KG1 (cell line): ENCODE data around the gene UBE2O.

Source experiments
- DNase-seq: peaks from one replicate; lab custom pipeline; 2025; lab: John Stamatoyannopoulos, UW

Gene UBE2O

DNA sequence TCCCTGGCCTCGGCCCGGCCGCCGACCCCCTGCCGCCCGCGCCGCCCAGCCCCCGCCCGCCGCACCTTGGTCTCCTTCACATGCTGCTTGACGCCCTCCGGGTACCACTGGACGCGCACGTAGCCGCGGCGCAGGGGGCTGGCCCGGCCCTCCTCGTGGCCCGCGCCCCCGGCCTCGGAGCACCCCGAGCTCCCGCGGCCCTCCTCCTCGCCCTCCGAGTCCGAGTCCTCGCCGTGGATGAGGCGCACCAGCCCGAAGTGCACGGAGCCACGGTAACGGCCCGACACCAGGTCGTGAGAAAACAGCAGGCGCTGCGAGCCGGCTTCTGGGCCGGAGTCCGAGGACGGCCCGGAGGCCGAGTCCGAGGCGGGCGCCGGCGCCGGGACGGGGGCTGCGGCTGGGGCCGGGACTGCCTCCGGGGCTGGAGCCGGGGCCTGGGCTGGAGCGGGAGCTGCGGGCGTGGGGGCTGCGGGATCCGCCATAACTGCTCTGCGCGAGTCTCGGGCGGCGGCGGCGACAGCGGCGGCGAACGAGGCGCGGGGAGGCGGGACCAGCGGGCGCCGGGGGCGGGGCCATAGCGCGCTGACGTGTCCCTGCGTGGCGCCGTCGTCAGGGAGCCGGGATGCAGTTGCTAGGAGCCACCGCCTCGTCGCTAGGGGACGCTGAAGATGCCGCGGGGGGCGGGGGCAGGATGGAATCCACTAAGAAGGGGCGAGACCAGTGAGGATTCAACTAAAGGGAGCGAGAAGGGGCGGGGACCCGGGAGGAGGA is at the start of gene UBE2O:
Gene UBE2O, minus strand, starts transcription at position 493 of the 771 bp plus-strand sequence. Its CDS starts 11 bp downstream, at position 482.
- DNase-seq: peak; percentile 61

DNA sequence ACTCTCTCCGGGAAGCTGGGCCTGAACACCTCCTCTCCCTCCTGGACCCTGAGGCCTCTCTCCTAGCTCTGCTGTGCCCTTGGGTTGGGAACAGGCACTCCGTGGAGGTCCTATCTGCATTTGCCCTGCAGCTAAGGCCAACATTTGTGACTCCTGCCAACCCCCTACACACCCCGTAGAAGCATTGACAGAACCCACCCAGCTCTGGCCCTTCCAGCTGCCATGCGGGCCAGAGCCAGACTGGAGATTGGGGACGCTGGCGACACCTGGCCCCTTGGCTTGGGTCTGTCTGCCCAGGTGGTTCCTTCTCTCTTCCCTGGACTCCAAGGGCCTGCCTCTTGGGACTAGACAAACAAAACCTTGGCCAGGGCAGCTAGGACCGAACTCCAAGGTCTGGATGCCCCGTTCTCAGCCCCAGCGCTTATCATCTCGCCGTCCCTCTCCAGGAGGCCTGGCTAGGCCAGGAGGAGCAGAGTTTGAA is 48.9 kb upstream of the UBE2O start:
- DNase-seq: no peak

DNA sequence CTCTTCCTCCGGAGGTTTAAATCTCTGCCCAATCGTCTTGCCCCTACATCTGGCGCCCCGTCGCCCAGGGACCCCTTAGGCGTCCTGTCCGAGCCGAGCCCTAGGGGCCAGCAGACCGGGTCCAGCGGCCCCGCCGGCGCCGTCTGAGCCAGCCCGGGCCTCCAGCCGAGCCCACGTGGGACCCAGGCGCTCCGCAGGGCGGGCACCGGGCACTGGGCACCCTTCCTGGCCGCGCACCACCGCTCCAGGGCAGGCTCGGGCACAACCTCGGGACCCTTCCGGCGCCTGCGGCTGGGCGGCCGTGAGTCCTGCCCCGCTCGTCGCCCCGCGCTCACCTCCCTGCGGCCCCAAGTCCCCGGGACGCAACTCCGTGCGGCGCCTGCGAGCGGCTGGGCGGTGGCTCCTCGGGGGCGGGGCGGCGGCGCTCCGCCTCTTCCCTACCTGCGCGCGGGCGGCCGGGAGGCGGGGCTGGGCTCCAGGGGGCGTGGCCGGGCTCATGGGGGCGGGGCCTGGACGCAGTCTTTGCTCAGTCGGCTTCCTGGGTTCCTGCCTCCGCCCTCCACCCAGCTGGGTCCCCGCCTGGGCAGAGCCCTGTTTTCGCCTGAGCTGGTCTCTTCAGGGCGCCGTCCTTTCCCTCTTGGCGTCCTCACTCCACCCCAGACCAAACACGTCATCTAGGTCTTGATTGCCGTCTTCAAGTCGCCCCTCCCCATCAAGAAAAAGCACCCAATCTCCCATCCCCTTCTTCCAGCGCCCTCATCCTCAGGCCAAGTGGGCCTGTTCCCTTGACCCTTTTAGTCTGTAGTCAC is 48.3 kb upstream of the UBE2O start, which contains the start of gene RHBDF2:
Gene RHBDF2, minus strand, starts transcription at position 406 of the 809 bp plus-strand sequence. CDS start 19,899 bp downstream, outside the sequence.
- DNase-seq: peak; percentile 63

DNA sequence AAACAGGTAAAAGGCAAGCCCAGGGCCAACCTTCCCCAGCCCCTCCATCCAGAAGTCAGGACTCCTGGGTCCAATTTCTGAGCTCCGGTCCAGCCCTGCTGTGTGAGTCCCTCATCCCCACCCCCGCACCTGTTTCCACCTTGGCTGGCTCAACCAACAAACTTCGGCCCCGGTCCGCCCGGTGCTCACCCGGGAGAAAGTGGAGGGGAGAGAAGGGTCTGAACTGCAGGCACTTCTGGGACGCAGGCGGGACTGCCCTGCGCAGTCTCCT is 47.7 kb upstream of the UBE2O start:
- DNase-seq: no peak

DNA sequence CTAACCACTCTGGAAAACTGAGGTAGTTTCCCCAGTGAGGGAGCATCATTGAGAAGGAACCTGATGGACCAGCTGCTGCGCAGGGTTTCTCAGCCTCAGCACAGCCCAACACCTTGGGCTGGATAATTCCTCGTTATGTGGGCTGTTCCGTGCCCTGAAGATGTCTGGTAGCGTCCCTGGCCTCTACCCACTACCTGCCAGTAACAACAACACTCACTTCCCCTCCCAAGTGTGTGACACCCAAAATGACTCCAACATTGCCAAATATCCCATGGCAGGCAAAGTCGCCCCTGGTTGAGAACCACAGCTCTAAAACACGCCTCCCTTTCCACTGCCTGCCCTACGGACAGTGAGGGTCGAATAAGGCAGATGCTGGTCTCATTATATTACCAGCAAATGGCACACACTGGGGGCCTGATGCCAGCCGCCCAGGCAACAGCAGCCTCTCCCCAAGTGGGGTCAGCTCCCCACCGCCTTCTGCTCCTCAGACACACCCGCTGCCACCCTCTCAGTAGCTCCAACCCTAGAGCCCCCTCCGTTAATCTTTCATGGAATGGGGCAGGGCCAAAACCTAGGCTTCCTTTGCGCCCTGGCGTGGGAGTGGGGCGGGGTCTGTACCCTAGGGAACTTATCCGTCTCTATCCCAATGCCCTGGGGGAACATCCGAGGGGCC is 47.3 kb upstream of the UBE2O start:
- DNase-seq: no peak

DNA sequence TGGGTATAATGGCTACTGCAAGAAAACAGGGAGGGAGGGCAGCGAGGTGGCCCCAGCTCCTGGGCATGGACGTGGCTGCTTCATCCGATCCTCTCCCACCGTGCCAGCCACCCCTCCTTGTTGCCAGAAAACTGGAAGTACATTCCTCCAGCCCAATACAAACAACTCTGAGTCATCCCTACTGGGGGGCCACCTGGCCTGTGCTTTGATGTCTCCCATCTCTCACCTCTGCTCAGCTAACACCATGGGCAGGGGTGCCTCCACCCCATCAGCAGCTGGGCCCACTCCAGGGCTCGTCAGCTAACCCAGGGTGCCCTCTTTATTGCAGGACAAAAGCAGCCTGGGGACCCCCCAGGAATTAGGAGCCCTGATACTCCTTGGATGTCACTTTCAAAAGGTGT is 46.3 kb upstream of the UBE2O start:
- DNase-seq: no peak

DNA sequence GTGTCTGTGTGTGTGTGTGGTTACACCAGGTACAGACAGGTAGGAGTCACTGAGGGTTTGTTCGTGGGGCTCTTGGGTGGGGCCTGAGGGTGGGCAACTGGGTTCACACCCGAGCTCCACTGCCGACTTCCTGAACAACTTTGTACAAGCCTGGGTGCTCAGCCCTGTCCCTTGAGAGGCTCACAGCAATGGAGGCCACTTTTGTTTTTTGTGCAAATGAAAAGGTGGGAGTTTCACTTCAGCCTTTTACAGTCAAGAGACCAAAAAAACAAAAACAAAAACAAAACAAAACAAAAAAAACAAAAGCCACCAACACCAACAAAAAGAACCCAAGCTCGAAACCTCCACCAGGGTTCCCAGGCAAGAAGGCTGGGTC is 45.9 kb upstream of the UBE2O start:
- DNase-seq: no peak

DNA sequence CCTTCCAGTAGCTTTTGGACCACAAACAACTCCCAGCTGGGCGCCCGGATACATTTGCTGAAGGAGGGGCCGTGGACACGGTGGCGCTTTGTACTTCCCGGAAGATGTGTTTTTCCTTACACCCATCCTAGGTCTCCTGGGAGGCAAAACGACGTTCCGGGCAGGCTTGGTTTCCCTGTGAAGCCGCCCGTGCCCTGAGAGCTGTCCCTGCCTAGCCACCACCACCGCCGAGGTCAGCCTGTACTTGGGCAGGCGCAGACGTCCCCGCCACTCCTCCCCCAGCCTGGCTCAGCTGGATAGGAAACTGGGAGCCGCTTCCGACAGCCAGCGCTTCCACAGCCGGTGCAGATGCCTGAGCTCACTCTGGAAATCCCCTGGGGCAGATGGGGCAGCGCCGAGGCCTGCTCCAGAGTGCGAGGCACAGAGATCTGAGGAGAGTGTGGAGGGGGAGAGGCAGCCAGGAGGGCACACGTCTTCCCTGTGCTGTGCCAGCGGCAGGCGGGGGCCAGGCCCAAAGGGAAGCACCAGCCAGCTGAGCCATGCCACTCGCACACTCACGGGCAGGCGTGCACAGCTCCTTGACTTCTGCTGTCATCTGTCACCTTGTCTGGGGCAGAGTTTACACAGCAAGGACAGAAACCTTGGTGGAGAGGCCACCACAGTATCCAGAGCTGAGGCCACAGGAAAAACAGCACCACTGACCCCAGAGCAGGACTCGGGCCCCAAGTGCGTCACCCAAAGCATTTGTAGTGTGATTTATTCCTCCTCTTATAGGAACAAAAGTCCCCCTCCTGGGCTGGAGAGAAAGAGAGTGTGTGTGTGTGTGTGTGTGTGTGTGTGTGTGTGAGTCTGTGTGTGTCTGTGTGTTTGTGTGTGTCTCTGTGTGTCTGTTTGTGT is 45.3 kb upstream of the UBE2O start:
- DNase-seq: no peak

DNA sequence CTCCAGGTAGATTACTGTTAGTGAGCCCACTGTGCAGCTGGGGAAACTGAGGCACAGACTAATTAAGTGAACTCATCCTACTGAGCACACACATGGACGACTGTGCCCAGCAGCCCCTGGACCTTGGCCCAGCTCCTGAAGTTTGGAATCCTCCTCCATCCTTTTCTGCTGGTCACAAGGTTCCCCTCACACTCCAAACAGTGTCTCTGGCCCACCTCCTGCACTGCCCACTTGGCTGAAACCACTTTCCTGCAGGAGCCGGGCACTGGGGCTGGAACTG is 44.7 kb upstream of the UBE2O start:
- DNase-seq: no peak

DNA sequence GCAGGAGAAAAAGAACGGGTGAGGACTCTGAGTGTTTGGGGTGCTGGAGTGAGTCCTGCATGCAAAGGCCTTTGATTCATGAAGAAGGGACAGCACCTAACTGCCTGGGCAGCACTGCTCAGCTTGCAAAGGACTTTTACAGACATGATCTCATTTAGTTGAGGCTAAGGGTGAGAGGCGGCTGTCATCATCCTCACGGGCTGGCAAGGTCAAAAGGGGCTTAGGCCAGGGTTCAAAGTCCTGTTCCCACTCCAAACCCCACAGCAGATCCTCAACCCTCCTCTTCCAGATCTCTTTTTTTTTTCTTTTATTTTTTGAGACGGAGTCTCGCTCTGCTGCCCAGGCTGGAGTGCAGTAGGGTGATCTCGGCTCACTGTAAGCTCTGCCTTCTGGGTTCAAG is 43.5 kb upstream of the UBE2O start:
- DNase-seq: no peak

DNA sequence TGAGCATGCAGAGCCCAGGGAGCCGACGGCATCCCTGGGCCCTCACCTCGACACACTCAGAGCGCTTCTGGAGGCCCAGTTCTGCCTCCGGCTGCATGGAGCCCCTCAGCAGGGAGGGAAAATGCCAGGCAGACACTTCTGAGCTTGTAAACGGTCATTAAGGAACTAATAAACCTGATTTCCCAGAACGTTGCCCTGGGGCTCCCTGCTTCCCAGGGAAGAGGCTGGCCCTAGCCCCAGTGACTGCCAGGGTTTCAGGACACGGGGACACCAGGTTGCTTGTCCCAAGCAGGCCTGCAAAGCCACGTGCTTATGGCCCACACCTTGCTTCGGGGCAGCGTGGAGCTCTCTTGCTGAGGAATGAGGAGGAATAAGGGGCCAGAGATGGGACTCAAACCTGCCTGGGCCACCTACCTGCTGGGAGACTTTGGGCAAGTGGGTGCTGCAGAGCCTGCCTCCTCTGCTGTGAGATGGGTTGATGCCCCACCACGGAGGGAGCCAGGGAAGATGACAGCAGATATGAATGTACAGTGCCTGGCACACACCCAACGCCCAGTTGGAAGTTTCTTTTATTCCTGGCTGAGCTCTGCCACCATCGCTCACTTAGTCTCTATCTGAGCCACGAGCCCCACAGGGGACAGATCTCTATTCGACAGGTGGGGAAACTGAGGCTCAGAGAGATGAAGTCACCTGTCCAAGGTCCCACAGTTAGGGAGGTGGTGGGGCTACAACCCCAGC is 42.9 kb upstream of the UBE2O start:
- no peak for DNase-seq

DNA sequence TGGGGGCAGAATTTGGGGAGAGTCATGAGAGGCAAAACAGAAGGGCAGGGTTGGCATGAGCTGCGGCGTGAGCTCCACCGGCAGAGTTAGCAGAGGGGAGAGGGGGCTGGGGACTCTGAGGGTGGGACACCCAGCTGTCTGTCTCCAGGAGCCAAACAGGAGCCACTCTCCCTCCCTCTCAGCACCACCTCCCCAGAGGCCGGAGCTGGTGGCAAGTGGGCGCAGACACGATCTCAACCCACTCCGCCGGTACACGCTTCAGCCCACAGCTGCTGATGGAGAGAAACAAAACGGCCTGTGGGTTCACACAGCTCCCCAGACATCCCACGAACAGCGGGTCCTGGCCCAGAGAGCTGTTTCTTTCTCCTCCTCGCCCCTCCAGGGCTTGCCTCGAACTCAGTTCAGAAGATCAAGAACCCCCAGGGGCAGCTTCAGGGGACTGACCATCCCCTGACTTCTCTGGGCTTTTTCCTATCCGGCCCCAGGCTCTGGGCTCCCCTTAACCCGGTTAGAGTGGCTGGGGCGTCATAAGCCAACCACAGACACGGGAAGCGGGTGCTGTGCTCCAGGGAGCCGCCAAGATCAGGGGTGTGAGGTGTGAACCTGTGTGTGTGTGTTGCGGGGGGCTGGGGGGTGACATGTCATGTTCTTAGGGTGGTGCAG is 40.7 kb upstream of the UBE2O start:
- no peak for DNase-seq

DNA sequence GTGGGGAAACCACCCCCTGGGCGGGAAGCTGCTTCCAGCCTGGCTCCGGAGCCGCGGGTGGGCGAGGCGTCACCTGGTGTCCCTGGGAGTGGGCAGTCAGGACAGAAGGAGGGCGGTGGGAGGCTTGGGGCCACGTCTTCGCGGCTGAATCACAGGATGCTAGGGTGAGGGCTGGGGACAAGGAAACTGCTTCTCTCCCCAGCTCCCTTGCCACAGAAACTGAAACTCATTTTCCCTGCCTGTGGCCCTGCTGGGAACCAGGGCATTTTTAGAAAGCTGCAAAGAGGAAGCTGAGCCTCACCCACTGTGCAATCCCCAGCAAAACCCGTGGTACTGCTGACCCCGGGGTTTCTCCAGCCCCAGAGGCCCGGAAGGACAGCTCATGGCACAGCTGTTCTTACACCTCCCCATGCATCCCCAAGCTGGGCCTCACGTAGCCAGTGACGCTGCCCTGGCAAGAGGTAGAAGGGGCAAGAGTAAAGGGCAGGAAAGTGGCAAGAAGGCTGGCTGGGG is 40.1 kb upstream of the UBE2O start:
- peak; percentile 45 for DNase-seq

DNA sequence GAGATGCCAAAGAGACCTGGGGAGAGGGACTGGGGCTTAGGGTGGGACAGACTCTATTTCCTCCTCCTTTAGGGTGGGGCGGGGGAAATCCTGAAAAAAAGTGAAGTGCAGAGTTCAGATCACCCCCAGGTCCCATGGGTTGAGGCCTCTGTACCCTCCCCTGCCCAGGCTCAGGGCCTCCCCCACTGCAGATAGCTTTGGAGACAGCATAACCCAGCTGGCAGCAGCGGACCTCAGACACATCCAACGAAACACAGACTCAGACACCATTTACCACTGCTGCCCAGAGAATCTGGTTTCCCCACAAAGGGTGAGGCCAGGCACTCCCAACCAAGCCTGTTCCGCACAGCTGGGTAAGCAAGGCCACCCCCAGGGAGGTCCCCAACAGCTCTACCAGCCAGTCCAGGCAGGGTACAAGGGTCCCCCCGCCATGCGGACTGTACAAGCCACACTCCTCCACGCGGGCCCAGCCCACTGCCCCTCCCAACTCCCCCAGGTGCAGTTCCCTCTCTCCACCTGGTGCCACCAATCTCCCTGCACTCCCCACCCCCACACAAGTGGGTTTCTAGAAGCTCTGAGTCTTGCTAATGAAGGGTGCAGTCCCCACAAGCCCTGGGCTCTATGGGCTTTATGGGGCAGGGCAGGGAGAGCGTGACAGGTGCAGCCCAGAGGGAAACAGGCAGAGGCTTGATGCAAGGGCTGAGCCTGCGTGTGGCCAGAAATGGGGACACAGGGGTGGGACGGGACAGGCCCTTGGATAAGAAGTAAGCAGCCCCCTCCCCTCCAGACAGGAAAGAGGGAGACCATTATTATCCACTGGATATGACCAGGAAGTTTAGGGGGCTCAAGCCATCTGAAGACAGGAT is 39.4 kb upstream of the UBE2O start:
- DNase-seq: no peak

DNA sequence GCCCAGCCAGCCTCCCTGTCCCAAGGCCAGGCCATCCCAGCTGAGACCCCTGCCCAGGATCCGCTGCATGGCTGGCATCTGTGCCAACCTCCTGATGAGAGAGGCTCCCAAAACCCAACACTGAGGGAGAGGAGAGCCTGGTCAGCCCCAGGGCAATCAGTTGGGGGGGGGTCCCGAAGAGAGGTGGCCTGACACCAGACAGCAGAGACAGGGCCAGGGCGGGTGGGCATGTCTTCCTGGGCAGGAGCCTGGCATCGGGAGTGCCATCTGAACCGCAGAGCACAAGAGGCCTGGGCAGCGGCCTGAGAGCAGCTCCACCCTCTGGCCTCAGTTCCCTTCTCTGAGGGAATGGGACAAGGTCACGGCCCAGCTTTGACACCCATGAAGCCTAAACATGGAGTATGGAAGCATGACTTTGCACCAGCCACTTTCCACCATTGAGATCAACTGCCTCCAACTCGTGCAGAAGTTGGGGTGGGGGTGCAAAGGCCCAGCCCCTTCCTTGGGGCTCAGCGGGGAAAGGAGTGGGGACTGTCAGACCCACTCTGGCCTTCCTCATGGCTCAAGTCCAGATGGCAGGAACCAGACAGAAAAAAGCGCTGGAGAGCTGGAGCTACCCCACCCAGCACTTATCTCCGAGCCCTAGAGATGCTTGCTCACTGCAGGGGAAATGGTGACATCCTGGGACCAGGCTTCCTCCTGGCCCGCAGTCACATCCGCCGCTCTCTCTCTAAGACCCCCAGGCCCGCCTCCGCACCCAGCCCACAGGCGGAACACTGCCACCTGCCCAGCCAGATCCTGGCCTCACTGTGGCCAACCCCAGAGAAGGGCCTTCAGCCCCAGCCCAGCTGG is 38.5 kb upstream of the UBE2O start:
- no peak for DNase-seq

DNA sequence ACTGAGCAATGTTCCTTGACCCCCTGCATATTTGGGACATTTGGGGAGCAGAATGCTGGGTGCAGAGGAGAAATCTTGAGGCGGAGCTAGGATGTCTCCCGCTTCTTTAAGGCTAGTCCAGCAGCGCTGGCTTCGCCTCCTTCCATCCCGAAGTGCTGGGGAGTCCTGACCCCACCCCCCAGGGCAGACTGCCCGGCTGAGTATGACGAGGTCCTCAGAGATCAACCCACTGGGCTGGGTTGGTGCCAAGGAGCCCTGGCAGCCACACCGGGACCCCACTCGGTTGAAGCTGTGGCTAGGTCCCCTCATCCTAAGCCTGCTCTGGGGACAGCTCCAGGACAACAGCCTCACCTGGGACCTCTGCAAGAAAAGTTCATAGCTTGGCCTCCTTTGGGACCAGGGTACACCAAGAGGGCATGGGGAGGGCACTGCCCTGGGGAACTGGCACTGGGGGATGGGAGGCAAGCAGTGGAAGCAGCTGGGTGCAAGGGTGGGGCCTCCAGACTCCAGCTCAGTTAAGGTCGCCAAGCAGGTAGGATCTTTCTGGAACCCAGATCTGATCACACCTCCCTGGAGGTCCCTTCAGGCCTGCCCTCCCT is 37.3 kb upstream of the UBE2O start:
- DNase-seq: no peak

DNA sequence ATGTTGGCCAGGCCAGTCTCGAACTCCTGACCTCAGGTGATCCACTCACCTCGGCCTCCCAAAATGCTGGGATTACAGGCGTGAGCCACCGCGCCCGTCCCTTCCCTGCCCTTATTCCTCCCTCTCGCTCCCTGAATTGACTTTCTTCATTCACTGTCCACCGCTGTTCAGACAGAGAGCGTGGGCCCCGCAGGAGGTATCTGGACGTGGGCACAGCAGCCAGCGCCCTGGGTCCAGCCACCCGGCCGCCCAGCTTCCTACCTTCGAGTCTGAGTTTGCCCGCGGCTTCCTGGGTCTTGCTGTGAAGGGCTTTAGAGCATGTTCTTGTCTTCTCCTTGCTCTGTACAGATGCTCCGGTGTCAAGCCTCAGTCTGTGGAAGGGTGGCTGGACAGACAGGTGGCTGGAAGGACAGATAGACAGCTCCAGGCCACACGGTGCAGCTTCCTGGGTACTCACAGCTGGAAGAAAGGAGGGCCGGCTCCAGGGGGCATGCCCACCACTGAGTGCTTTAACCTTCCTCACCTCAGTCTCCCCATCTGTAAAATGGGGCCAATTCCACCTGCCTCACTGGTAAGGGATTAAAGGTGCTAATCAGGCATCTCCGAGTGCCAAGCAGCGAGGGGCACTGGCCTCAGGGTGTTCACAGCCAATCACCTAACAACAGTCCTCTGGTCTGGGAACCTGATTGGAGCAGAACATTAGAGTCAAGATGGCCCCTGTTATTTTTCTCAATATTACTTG is 34.7 kb upstream of the UBE2O start:
- DNase-seq: no peak

DNA sequence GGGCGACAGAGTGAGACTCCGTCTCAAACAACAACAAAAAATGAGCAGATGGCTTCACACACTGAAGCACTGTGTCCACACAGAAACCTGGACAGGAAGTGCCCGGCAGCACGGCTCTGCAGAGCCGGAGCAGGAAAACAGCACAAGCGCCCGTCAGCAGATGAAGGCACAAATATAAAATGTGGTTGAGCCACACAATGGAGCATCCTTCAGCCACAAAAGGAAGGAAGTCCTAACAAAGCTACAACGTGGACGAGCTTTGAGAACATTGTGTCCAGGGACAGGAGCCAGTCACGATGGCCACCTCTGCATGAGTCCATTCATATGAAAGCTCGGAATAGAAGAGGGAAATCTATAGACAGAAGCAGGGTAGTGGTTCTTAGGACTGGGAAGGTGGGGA is 32.6 kb upstream of the UBE2O start:
- DNase-seq: no peak
